Activated T-cell treated with anti-CD3 and anti-CD28 coated beads for 1 hour (primary cell): ENCODE data around the gene ABCF2.

Source experiments
- DNase-seq: peaks from one replicate; pipeline ENCODE4 v3.0.0-alpha.2; 2020; ENCODE audit warnings: low read depth

The ABCF2 gene

DNA sequence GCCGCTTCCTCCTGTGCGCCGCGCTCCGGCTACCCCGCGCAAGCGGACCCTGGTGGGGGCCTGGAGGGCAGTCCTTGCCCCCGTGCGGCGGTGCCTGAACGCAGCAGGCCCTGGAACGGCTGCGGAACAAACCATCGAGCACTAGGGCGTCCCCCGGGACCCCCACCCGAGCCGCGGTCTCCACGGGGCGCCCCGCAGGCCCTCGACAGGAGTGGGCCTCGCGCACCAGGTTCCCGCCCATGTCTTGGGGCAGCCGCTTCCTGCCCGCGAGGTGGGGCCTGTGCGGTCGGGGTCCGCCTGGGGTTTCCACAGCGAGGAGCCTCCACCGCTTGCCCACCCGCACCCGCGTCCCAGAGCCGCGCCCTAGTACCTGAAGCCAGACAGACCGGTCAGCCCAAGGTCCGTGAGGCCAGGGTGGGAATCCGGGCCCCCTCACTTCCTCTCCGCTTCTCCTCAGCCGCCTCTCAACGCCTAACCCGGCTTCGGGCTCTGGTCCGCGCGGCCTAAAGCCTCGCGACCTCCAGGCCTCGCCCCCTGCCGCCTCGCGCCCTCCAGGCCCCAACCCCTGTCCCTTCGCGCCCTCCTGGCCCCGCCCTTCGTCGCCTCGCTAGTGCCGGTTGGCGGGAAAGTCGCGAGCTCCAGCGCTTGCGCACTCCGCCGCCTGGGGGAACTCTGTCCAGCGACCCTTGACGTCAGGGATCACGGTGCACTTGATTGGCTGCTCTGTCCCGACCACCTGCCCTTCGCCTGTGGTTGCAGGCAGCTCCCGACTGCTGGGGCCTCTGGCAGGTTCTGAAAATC lies 52.6 kb downstream of the ABCF2 start:
- no peak for DNase-seq

GRCh38 chr7:151173386-151174245 lies 53.4 kb downstream of the ABCF2 start:
- DNase-seq = no peak

DNA sequence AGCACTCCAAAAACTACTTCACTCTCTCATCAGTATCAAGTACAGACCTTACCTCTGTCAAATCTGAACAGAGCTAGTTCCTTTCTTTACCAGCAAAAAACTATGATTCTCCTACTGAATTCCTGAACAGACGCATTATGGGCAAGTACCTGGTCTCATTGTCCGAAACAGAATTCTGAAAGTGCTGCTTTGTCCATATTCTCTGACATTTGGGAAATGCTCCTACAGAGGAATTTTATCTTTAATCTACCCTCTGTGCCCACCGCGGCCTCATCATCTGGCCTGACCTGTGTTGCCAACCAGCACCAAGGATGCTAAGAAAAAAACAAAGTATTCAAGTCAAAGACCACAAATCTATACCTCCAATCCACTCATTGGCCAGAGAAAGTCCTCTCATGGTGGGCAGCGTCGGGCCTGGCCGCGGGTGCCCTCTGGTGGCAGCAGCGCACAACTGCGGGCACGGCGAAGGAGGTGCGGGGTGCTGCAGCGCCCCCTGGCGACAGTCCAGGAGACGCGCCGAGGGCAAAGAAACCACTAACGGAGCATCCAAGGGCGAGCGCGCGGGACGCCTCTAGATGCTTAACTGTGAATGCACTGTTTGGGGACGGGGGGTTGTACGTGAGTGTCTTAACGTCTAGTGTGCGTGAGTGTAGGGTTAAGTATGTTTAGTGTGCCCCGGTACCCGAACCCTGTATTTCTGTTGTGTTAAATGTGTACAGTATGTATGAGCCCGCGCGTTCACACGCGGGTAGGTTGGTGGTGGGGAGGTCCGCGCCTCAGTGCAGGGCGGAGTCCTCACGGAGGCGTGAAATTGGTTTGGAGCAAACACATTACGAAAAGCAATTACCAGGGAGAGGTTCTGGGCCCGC lies 54.5 kb downstream of the ABCF2 start:
- DNase-seq = peak; percentile 77

GRCh38 chr7:151168787-151169162 lies 58.2 kb downstream of the ABCF2 start:
- DNase-seq = no peak

- DNase-seq = peak; percentile 48
Measured at GRCh38 chr7:151168003-151168786, 58.8 kb downstream of the ABCF2 start.

- DNase-seq = no peak
Measured at GRCh38 chr7:151167197-151167961, 59.6 kb downstream of the ABCF2 start, which contains the start of gene GBX1. GBX1 (minus strand) TSS chr7:151167694; CDS start chr7:151167548, 146 bp downstream.

DNA sequence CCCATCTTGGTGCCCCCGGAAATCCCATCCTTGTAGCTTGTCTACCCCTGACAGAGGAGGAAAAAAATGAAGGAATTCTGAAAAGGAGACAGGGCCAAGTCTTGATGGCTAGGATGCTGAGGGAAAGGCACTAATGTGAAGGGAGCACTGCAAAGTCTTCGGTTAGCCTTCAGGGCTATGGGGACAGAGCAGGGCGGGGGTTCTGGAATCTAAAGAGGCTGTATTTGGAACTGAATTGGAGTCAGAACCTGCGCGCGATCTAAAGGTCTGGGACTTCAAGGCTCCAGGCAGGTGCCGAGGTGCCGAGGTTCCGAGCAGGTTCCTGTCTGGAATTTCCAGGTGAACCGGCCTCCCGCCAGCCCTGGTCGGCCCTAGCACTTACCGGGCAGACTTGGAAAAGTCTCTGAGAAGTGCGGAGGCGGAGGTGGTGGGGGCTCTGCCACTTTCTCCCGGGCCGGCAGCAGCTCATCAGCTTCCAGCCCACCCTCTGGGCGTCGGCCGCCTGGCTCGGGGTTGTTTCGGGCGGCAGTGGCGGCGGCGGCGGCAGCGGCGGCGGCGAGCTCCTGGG lies 60.3 kb downstream of the ABCF2 start:
- no peak for DNase-seq
